Activated CD8-positive, alpha-beta memory T cell treated with anti-CD3 and anti-CD28 coated beads, Interleukin-2, amount 10 ng/mL, durations not matched to agents 7 days and 5 days (primary cell): ENCODE data around the gene TCEA2. TPM values are rescaled to one million over a fixed set of nuclear protein-coding genes. Genes with fewer than 3 reads are reported as not detected.

Experiments used
- ATAC-seq: fragments of 150-1000 bp; cut with Tn5 transposase; one replicate; pipeline ENCODE4 v1.10.0; 2021; ENCODE audit warnings: moderate library complexity
- CTCF ChIA-PET: fragments of 350-600 bp; sonication (Branson Sonifier 250); formaldehyde crosslinking; loops from one replicate; lab custom pipeline; 2021; ENCODE audit warnings: antibody characterized with exemption; lab: Charles Lee
- DNase-seq: peaks from one replicate; pipeline ENCODE4 v3.0.0-alpha.2; 2020
- H3K27ac Mint-ChIP-seq: one replicate; pipeline ENCODE4 v1.8.0; 2021; ENCODE audit warnings: mild to moderate bottlenecking, mixed read lengths
- H3K27me3 Mint-ChIP-seq: one replicate; pipeline ENCODE4 v1.8.0; 2021; ENCODE audit warnings: mixed read lengths
- H3K36me3 Mint-ChIP-seq: one replicate; pipeline ENCODE4 v1.8.0; 2021; ENCODE audit warnings: mild to moderate bottlenecking, mixed read lengths
- H3K4me1 Mint-ChIP-seq: one replicate; pipeline ENCODE4 v1.8.0; 2021; ENCODE audit warnings: mixed read lengths
- H3K4me3 Mint-ChIP-seq: one replicate; pipeline ENCODE4 v1.8.0; 2021; ENCODE audit warnings: mild to moderate bottlenecking, moderate library complexity, mixed read lengths
- H3K9me3 Mint-ChIP-seq: one replicate; pipeline ENCODE4 v1.8.0; 2022; ENCODE audit warnings: low read depth, mixed read lengths
- total RNA-seq, 2 experiments: library from RNA; stranded (reverse); gene quantifications; one replicate each; pipeline ENCODE4 v1.2.3, GENCODE V29; 2021

The TCEA2 gene
- total RNA-seq, 2 experiments from 2014 or later, result 54.3 to 57.4 TPM

GRCh38 chr20:64074963-64075362 lies 12.0 kb downstream of the TCEA2 start:
- no peak overlapping the region for H3K27ac Mint-ChIP-seq
- H3K36me3 Mint-ChIP-seq, result peaks cover 26% of the 10 kb centered on the region
- H3K4me1 Mint-ChIP-seq, result peaks cover 35% of the 10 kb centered on the region
- no peaks in the 10 kb centered on the region for H3K9me3 Mint-ChIP-seq
- DNase-seq (no peak), ATAC-seq (no peak)
- H3K27me3 Mint-ChIP-seq, result no peaks in the 10 kb centered on the region
- no peak overlapping the region for H3K4me3 Mint-ChIP-seq
- CTCF ChIA-PET, result interaction anchor here (0.7 to 6.6 kb wide), 3 partner anchors 8 to 36 kb away, joined by 3 to 63 read pairs (median 7); no protein-coding TSS in a partner anchor

- H3K27ac Mint-ChIP-seq, result no peak overlapping the region
- H3K27me3 Mint-ChIP-seq, result no peaks in the 10 kb centered on the region
- CTCF ChIA-PET, result interaction anchor here (0.7 to 6.6 kb wide), 3 partner anchors 8 to 37 kb away, joined by 3 to 63 read pairs (median 7); no protein-coding TSS in a partner anchor
- H3K9me3 Mint-ChIP-seq, result no peaks in the 10 kb centered on the region
- peaks cover 38% of the 10 kb centered on the region for H3K4me1 Mint-ChIP-seq
- H3K36me3 Mint-ChIP-seq, result peaks cover 26% of the 10 kb centered on the region
- ATAC-seq, result no peak
- DNase-seq, result no peak
- H3K4me3 Mint-ChIP-seq, result no peak overlapping the region
These were observed 12.6 kb downstream of the TCEA2 start for GRCh38 chr20:64075556-64075955.

GRCh38 chr20:64076061-64076997 lies 13.3 kb downstream of the TCEA2 start:
- H3K27ac Mint-ChIP-seq, result peak overlapping the region; percentile 88

GRCh38 chr20:64077094-64077493 lies 14.1 kb downstream of the TCEA2 start:
- peak overlapping the region; percentile 88 for H3K27ac Mint-ChIP-seq
- H3K4me3 Mint-ChIP-seq, result peak overlapping the region; percentile 87
- DNase-seq (peak; percentile 79), ATAC-seq (peak; percentile 9)
- peaks cover 26% of the 10 kb centered on the region for H3K36me3 Mint-ChIP-seq
- CTCF ChIA-PET, result interaction anchor here (6.6 kb wide), 1 partner anchor 10 kb away, joined by 63 read pairs; no protein-coding TSS in a partner anchor
- H3K4me1 Mint-ChIP-seq, result peaks cover 43% of the 10 kb centered on the region
- H3K9me3 Mint-ChIP-seq, result no peaks in the 10 kb centered on the region
- H3K27me3 Mint-ChIP-seq, result peaks cover 4% of the 10 kb centered on the region

More at GRCh38 chr20:64076061-64076997, 13.3 kb downstream of the TCEA2 start:
- Mint-ChIP-seq H3K4me1 (peaks cover 41% of the 10 kb centered on the region), H3K36me3 (peaks cover 26% of the 10 kb centered on the region), H3K4me3 (peak overlapping the region; percentile 87), H3K9me3 (no peaks in the 10 kb centered on the region), H3K27me3 (no peaks in the 10 kb centered on the region)
- no peak for DNase-seq
- CTCF ChIA-PET, result interaction anchor here (0.7 to 6.6 kb wide), 4 partner anchors 9 to 349 kb away, joined by 3 to 63 read pairs (median 6); no protein-coding TSS in a partner anchor
- ATAC-seq, result no peak

- ATAC-seq, result no peak
- DNase-seq, result no peak
- Mint-ChIP-seq H3K27ac (peak overlapping the region; percentile 88), H3K4me1 (peaks cover 43% of the 10 kb centered on the region), H3K27me3 (peaks cover 4% of the 10 kb centered on the region), H3K4me3 (peak overlapping the region; percentile 87), H3K9me3 (no peaks in the 10 kb centered on the region), H3K36me3 (peaks cover 24% of the 10 kb centered on the region)
- CTCF ChIA-PET, result interaction anchor here (0.7 to 8.4 kb wide), 10 partner anchors 9 to 341 kb away, joined by 3 to 110 read pairs (median 6); partner anchors contain the start of genes LIME1 and PRPF6
These were observed 14.5 kb downstream of the TCEA2 start for GRCh38 chr20:64077541-64077875.

- CTCF ChIA-PET, result interaction anchor here (0.7 to 8.4 kb wide), 11 partner anchors 8 to 541 kb away, joined by 3 to 110 read pairs (median 5); partner anchors contain the start of genes LIME1, PRPF6 and PTK6
- DNase-seq (peak; percentile 89), ATAC-seq (peak; percentile 59)
- Mint-ChIP-seq H3K9me3 (no peaks in the 10 kb centered on the region), H3K4me1 (peaks cover 43% of the 10 kb centered on the region), H3K4me3 (peak overlapping the region; percentile 87), H3K36me3 (peaks cover 24% of the 10 kb centered on the region), H3K27ac (peak overlapping the region; percentile 88), H3K27me3 (peaks cover 6% of the 10 kb centered on the region)
These were observed 15.0 kb downstream of the TCEA2 start for GRCh38 chr20:64077876-64078551.

GRCh38 chr20:64078934-64079272 lies 15.9 kb downstream of the TCEA2 start:
- CTCF ChIA-PET, result interaction anchor here (0.5 to 8.4 kb wide), 10 partner anchors 12 to 541 kb away, joined by 3 to 110 read pairs (median 7); partner anchors contain the start of genes PRPF6 and PTK6
- Mint-ChIP-seq H3K4me3 (peak overlapping the region; percentile 87), H3K4me1 (peaks cover 41% of the 10 kb centered on the region), H3K27ac (peak overlapping the region; percentile 88), H3K36me3 (peaks cover 21% of the 10 kb centered on the region), H3K27me3 (peaks cover 8% of the 10 kb centered on the region), H3K9me3 (no peaks in the 10 kb centered on the region)
- DNase-seq (no peak), ATAC-seq (no peak)

GRCh38 chr20:64079273-64080012 lies 16.4 kb downstream of the TCEA2 start, which contains the start of gene RGS19:
TSS of gene RGS19 (minus strand) at chr20:64079518. CDS start at chr20:64076886, 2,632 bp downstream.
- CTCF ChIA-PET, result interaction anchor here (1.0 to 8.4 kb wide), 9 partner anchors 12 to 542 kb away, joined by 5 to 110 read pairs (median 8); partner anchors contain the start of genes PRPF6 and PTK6
- Mint-ChIP-seq H3K4me1 (peaks cover 40% of the 10 kb centered on the region), H3K4me3 (peak within 1 kb of the TSS; percentile 87), H3K27ac (peak within 1 kb of the TSS; percentile 88), H3K36me3 (peaks cover 17% of the 10 kb centered on the region), H3K27me3 (peaks cover 12% of the 10 kb centered on the region), H3K9me3 (no peaks in the 10 kb centered on the region)
- ATAC-seq, result peak; percentile 52
- DNase-seq, result peak; percentile 85

- Mint-ChIP-seq H3K4me1 (peaks cover 38% of the 10 kb centered on the region), H3K4me3 (peak within 1 kb of the TSS; percentile 87), H3K27ac (peak within 1 kb of the TSS; percentile 88), H3K36me3 (peaks cover 13% of the 10 kb centered on the region), H3K9me3 (no peaks in the 10 kb centered on the region), H3K27me3 (peaks cover 17% of the 10 kb centered on the region)
- no peak for DNase-seq
- CTCF ChIA-PET, result interaction anchor here (0.9 to 8.4 kb wide), 10 partner anchors 13 to 543 kb away, joined by 3 to 110 read pairs (median 6); partner anchors contain the start of genes PRPF6 and PTK6
- ATAC-seq, result peak; percentile 8
These were observed 17.2 kb downstream of the TCEA2 start, which contains the start of gene OPRL1 for GRCh38 chr20:64080013-64080812. TSS of gene OPRL1 (plus strand) at chr20:64080082. CDS start at chr20:64092721, 12,639 bp downstream.

- CTCF ChIA-PET, result interaction anchor here (0.9 to 8.4 kb wide), 6 partner anchors 14 to 101 kb away, joined by 3 to 110 read pairs (median 19); no protein-coding TSS in a partner anchor
- H3K4me1 Mint-ChIP-seq, result peaks cover 31% of the 10 kb centered on the region
- DNase-seq, result no peak
- H3K36me3 Mint-ChIP-seq, result peaks cover 10% of the 10 kb centered on the region
- peak overlapping the region; percentile 62 for H3K27ac Mint-ChIP-seq
- H3K4me3 Mint-ChIP-seq, result peak overlapping the region; percentile 67
- peaks cover 26% of the 10 kb centered on the region for H3K27me3 Mint-ChIP-seq
- ATAC-seq, result no peak
- no peaks in the 10 kb centered on the region for H3K9me3 Mint-ChIP-seq
These were observed 18.0 kb downstream of the TCEA2 start for GRCh38 chr20:64080813-64081623.

GRCh38 chr20:64081624-64081964 lies 18.6 kb downstream of the TCEA2 start:
- Mint-ChIP-seq H3K4me3 (no peak overlapping the region), H3K9me3 (peaks cover under 1% of the 10 kb centered on the region), H3K36me3 (peaks cover 10% of the 10 kb centered on the region), H3K27ac (no peak overlapping the region), H3K27me3 (peaks cover 30% of the 10 kb centered on the region), H3K4me1 (peaks cover 26% of the 10 kb centered on the region)
- DNase-seq, result no peak
- ATAC-seq, result no peak
- CTCF ChIA-PET, result interaction anchor here (1.4 to 8.4 kb wide), 5 partner anchors 14 to 101 kb away, joined by 3 to 110 read pairs (median 35); no protein-coding TSS in a partner anchor
